LNCAP (cell line): ENCODE results near the gene TP73.

Experiments
- TF ChIP-seq, protein P1 (sequence below): fragments of 450-650 bp; IDR thresholded peaks from 2 replicates; pipeline ENCODE4 v1.5.1; 2017; ENCODE audit warnings: mild to moderate bottlenecking

The TP73 gene

DNA sequence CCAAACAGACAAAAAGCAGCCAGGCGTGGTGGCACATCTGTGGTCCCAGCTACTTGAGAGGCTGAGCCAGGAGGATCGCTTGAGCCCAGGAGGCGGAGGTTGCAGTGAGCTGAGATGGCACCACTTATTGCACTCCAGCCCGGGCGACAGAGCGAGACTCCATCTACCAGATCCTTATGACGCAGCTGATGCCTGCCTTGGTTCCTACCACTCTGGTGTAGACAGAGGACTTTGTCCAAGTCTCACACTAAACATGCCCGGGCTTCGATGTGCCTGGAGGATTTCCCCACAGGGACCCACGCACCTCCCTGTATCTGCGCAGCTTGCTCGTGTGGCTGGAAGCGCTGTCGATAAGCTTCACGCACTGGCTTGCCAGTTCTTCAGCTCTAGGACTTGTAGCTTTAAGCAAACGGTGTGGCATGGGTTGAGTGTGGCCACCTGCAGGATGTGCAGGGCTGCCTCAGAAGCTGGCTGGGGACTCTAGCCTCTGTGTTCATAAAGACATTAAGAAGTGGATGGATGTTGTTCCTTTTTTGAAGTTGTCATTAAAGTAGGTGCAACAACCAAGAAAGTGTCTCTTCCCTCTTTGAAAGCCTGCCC, 22.7 kb upstream of the TP73 start:
- TF ChIP-seq, protein P1, sequence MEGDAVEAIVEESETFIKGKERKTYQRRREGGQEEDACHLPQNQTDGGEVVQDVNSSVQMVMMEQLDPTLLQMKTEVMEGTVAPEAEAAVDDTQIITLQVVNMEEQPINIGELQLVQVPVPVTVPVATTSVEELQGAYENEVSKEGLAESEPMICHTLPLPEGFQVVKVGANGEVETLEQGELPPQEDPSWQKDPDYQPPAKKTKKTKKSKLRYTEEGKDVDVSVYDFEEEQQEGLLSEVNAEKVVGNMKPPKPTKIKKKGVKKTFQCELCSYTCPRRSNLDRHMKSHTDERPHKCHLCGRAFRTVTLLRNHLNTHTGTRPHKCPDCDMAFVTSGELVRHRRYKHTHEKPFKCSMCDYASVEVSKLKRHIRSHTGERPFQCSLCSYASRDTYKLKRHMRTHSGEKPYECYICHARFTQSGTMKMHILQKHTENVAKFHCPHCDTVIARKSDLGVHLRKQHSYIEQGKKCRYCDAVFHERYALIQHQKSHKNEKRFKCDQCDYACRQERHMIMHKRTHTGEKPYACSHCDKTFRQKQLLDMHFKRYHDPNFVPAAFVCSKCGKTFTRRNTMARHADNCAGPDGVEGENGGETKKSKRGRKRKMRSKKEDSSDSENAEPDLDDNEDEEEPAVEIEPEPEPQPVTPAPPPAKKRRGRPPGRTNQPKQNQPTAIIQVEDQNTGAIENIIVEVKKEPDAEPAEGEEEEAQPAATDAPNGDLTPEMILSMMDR: no peak

DNA sequence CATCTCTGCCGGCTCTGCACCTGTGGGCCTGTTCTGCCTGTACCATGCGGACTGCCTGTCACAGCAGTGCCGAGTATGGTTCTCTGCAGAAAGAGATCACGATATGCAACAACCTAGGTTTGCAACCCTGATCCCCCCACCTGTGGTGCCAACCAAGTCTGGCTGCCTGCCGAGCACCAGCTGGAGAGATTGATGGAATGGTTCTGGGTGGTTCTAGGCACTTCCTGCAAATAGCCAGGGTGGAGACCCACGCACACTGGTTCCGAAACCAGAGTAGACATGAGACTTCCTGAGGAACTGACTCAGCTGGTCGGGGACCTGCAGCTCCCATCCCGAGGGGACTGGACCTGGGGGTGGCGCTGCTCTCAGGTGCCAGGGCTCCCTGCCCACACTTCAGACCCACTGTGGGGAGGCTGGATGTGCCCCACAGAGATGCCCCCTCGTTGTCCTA, 22.1 kb upstream of the TP73 start:
- TF ChIP-seq, protein P1: no peak

DNA sequence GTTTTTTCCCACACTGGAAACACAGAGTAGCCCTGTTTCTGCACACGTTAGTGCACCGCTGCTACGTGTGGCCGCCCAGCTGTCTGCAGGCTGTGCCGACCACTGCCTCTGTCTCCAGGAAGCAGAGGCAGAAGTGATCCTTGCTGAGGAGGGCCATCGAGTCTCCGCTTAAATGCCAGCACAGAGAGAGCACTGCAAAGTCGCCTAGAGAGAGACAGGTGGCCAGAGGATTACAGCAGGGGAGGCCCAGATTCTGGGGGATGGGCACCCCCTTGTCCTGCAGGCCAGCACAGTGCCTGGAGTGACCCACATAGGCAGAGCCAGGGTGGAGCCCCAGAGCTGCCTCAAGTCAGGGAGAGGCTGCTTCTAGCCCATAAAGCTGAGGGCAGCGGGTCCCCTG, 21.4 kb upstream of the TP73 start:
- TF ChIP-seq, protein P1: no peak

DNA sequence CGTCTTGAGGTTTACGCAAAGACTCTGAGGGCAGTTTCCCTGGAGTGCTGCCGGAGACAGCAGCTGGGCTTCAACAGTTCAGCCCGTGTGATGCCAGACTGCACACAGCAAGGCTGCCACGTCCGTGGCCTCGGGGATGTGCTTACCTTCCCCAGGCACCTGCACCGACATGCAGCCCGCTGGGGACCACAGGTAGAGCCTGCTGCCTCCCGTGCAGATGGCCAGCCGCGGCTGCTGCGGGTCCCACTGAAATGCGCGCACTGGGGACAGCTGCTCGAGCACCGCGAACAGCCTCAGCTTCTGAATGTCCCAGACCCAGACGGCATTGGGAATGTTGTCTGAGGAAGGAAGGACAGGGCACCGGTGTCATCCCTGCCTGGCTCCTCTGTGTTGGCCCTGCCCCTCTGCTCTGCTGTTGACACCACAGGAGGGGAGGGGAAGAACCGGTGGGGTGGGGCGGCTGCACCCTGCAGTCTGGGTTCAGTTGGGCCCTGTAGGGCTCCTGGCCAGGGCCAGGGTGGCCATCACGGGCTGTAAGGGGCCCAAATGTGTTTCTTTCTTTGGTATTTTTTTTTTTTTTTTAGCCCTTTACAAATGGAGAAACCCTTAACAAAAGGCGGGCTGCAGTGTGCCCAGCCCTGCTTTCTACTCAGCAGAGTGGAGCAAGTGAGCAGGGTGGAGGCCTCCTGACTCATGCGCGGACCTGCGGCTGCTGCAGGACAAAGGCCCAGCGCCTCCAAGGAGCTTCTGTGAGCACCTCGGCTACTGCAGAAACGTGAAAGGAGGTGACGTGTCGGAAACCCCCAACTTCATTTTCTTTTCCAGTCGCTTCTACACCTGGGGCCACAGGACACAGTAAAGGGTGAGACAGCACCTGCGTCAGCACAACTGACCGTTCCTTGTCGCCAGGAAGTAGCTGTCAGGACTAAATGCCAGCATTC, 20.7 kb upstream of the TP73 start:
- TF ChIP-seq, protein P1: no peak

DNA sequence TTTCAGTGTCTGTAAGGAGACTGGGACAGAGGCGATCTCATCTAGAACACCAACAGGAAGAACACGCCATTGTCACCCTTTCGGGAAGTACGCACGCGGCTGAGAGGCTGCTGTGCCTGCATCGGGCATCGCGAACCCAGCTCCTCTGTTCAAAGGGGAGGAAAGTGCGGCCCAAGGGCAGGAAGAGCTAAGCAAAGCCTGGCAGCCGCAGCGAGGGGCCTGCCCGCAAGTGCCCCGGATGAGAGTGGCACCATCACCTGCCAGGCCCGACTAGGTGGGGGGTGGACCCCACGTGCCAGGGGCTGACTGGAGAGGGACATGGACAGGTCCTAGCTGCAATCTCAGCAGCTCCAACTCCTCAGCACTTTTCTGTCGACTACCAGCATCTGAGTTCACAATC, 20.0 kb upstream of the TP73 start:
- TF ChIP-seq, protein P1: no peak

DNA sequence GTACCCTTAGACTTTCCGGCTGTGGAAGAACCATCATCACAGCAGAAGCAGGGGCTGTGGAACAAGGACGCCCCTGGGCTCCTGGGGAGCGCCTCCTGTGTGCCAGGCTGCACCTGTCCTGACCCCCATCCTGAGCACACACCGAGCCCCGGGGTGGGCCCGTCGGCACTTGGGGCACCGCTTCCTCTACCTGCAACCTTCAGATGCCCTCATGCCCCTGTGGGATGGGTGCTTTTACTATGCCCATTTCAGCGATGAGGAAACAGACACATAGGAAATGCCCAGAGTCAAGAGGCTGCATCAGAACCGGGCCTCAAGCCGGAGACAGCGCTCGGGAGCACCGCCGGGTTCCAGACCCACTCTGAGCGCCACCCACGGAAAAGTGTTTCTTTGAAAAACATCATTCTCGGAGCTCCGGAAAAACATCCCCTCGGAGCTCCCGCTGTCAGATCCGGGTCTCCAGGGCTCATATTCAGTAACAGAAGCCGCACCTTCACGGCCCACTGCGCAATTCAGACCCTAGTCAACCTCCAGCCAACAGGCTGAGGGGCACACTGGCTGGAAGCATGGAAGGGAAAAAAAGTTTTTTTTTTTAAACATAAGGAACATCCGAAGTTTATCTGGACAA, 19.5 kb upstream of the TP73 start:
- TF ChIP-seq, protein P1: no peak

DNA sequence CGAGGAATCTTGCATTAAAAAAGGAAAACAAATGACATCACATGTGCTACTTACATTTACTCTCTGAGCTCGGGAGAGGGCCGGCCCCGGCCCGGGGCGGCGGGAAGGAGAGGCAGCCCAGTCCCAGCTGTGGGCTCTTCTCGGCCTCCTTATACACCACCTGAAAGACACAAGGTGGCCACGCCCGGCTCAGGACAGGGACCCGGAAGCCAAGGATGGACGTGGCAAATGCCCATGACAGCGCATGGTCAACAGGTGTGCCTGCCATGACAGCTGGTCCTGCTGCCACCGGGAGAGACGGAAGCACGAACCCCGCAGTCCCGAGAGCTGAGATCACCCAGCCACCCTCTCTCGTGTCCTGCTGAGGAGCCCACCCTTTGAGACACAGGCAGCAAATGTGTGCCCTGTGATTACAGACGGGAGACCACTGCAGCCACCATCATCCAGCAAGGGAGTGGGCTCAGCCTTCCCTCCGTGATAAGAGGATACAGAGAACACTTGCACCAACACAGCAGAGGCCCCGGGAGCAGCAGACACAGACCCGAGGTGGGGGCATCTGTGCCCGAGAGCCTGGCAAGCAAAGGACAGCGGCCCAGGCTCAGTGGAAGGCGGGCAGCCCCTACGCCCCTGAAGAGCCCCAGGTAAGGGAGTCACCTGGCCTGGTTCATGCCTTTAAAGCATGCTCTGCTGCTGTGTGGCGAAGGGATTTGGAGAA, 18.8 kb upstream of the TP73 start:
- TF ChIP-seq, protein P1: no peak
